K562 (cell line): Measurements from ENCODE around the gene YAP1. TPM values are rescaled to one million over a fixed set of nuclear protein-coding genes. Genes with fewer than 3 reads are reported as not detected.

Experiments used
- ATAC-seq: fragments of 200-7000 bp; cut with Tn5 transposase; 3 replicates; pipeline ENCODE4 v1.9.1; 2020; ENCODE audit warnings: moderate library complexity
- BruUV-seq: library from RNA; stranded (reverse); fragments of 400-500 nt; replicated peaks from 2 replicates; lab custom pipeline; 2021; lab: Mats Ljungman, UMichigan
- CTCF ChIA-PET: fragments of 300-600 bp; formaldehyde crosslinking; extraction: SDS; loops from one replicate; lab custom pipeline; 2021; ENCODE audit warnings: low intra/inter-chr PET ratio; lab: Yijun Ruan, JAX
- POLR2A ChIA-PET: fragments of 300-600, 350-650 bp; sonication (Branson Sonifier 250); formaldehyde crosslinking; extraction: SDS; loops from one replicate; lab custom pipeline; 2021; ENCODE audit warnings: antibody characterized with exemption, inconsistent platforms; lab: Yijun Ruan, JAX
- DNase-seq, 4 experiments: peaks; one replicate each; pipeline versions ENCODE4 v3.0.0 to v3.0.0-alpha.2; 2011 to 2018; ENCODE audit warnings: low spot score in 3 of 4, mixed read lengths in 3 of 4; ENCODE audit errors: extremely low read depth in 1 of 4
- FAIRE-seq: peaks from 2 replicates; lab custom pipeline; 2011; peaks lifted over from hg19 to GRCh38; lab: Jason Lieb, UNC
- H2AFZ ChIP-seq: 2 replicates; pipeline ENCODE4 v1.6.0; 2011; ENCODE audit warnings: low read depth, low read length, control low read depth, inconsistent platforms
- H3K27ac ChIP-seq: fragments of 200-600 bp; 3 replicates; pipeline ENCODE4 v1.8.0; 2011; ENCODE audit warnings: low read depth, mild to moderate bottlenecking, control low read depth, inconsistent platforms, low read length, moderate library complexity, mixed read lengths; ENCODE audit errors: extremely low read depth
- H3K27me3 ChIP-seq, 2 experiments: fragments of 300-600 bp in 1 of 2; 2 replicates in 1 of 2; 3 replicates in 1 of 2; pipeline versions ENCODE4 v1.6.0 to v1.8.0; 2011; ENCODE audit warnings: inconsistent platforms in 2 of 2, low read length in 2 of 2, mild to moderate bottlenecking in 1 of 2, mixed read lengths in 1 of 2, moderate library complexity in 1 of 2; ENCODE audit not compliant: control insufficient read depth in 2 of 2, insufficient read depth in 2 of 2
- H3K36me3 ChIP-seq: fragments of 300-600 bp; 3 replicates; pipeline ENCODE4 v1.8.0; 2011; ENCODE audit warnings: mild to moderate bottlenecking, low read length, inconsistent platforms; ENCODE audit not compliant: control insufficient read depth, insufficient read depth
- H3K4me1 ChIP-seq, 2 experiments: fragments of 200-600 bp in 1 of 2; replicated peaks in 1 of 2; 2 replicates in 1 of 2; 3 replicates in 1 of 2; pipeline versions ENCODE4 v1.5.1 to v1.8.0; 2011; ENCODE audit warnings: inconsistent platforms in 2 of 2, low read length in 2 of 2, mild to moderate bottlenecking in 1 of 2, mixed read lengths in 1 of 2, moderate library complexity in 1 of 2; ENCODE audit not compliant: control insufficient read depth in 2 of 2, insufficient read depth in 2 of 2
- H3K4me2 ChIP-seq: 2 replicates; pipeline ENCODE4 v1.6.1; 2011; ENCODE audit warnings: low read length, control low read depth, inconsistent platforms, mixed read lengths; ENCODE audit not compliant: insufficient read depth
- H3K4me3 ChIP-seq: fragments of 200-600 bp; sonication (generic), shearing (Covaris generic); 2 replicates; pipeline ENCODE4 v1.5.1; 2016; ENCODE audit warnings: control low read depth, inconsistent platforms
- H3K79me2 ChIP-seq: fragments of 200-600 bp; 3 replicates; pipeline ENCODE4 v1.8.0; 2011; ENCODE audit warnings: low read length, inconsistent platforms; ENCODE audit not compliant: control insufficient read depth, insufficient read depth
- H3K9ac ChIP-seq, 2 experiments: 2 replicates each; pipeline versions ENCODE4 v1.6.0 to v1.6.1; 2011; ENCODE audit warnings: low read depth in 2 of 2, low read length in 2 of 2, control low read depth in 1 of 2, inconsistent platforms in 1 of 2, mild to moderate bottlenecking in 1 of 2, mixed read lengths in 1 of 2; ENCODE audit not compliant: insufficient read depth in 1 of 2
- H3K9me1 ChIP-seq: one replicate; pipeline ENCODE4 v1.6.0; 2011; ENCODE audit warnings: inconsistent platforms, mild to moderate bottlenecking, low read length, moderate library complexity; ENCODE audit not compliant: control insufficient read depth, insufficient read depth
- H3K9me3 ChIP-seq: replicated peaks from 2 replicates; pipeline ENCODE4 v1.5.1; 2011; ENCODE audit warnings: low read depth, low read length, inconsistent platforms; ENCODE audit not compliant: control insufficient read depth, insufficient read depth
- H4K20me1 ChIP-seq: replicated peaks from 2 replicates; pipeline ENCODE4 v1.6.1; 2011; ENCODE audit warnings: low read length, inconsistent platforms, mixed read lengths; ENCODE audit not compliant: control insufficient read depth, insufficient read depth
- ELK1 ChIP-seq: sonication (generic); formaldehyde crosslinking; IDR thresholded peaks from 2 replicates; pipeline ENCODE4 v1.8.1; 2022; ENCODE audit warnings: missing genetic modification reagents
- SMARCC2 ChIP-seq: fragments of 450-650 bp; IDR thresholded peaks from 2 replicates; pipeline ENCODE4 v1.6.1; 2017; ENCODE audit warnings: antibody characterized with exemption, moderate library complexity, mild to moderate bottlenecking, low read depth
- UBTF ChIP-seq, 2 experiments: IDR thresholded peaks; 2 replicates each; pipeline ENCODE4 v1.6.1; 2012; ENCODE audit warnings: improper control_type of control experiment in 2 of 2, low read depth in 2 of 2, low read length in 2 of 2, borderline replicate concordance in 1 of 2
- XRCC3 ChIP-seq: fragments of 450-650 bp; IDR thresholded peaks from 2 replicates; pipeline ENCODE4 v1.6.1; 2017; ENCODE audit warnings: mild to moderate bottlenecking, moderate library complexity
- ZBTB1 ChIP-seq: sonication (generic); formaldehyde crosslinking; IDR thresholded peaks from 2 replicates; pipeline ENCODE4 v1.8.1; 2023; ENCODE audit warnings: missing genetic modification reagents, low read depth, mild to moderate bottlenecking, borderline replicate concordance
- WGBS: fragments of 100-300 bp; shearing (Covaris generic); methylation state at CpG from one replicate; pipeline ENCODE4 v1.1.6; 2016; ENCODE audit warnings: low coverage, mixed read lengths; ENCODE audit not compliant: insufficient coverage; ENCODE audit errors: missing lambda C conversion rate; 5-methylcytosine and 5-hydroxymethylcytosine counted together
- in situ Hi-C: fragments of 300-500 bp; cut with MboI; formaldehyde crosslinking; loops from 4 replicates; pipeline ENCODE4 v1.15.0; 2018; ENCODE audit warnings: inconsistent platforms, mixed read lengths
- intact Hi-C: fragments of 100-400 bp; cut with micrococcal nuclease; formaldehyde crosslinking; loops from 2 replicates; pipeline ENCODE4 v1.14.2; 2022
- polyA plus RNA-seq, 8 experiments: library from polyadenylated mRNA; depleted of rRNA in 4 of 8; stranded (reverse) in 5 of 8; unstranded in 3 of 8; fragments of >200 nt; fragmentation: Nextera tagmentation in 2 of 8; fragmentation: Illumina TruSeq in 1 of 8; extraction: Ambion mirVana in 2 of 8; extraction: Trizol in 1 of 8; gene quantifications; 2 replicates each; pipeline versions ENCODE4 v1.2.1 to v1.2.3, GENCODE V29; 2011 to 2014; ENCODE audit warnings: inconsistent platforms in 1 of 8, missing spikeins in 1 of 8
- total RNA-seq, 7 experiments: library from RNA; depleted of rRNA in 6 of 7; stranded (reverse); fragments of >200 nt in 6 of 7; fragmentation: Illumina TruSeq in 2 of 7; extraction: Trizol in 2 of 7; gene quantifications; 2 replicates each; pipeline versions ENCODE4 v1.2.1 to v1.2.3, GENCODE V29; 2011 to 2021; ENCODE audit warnings: low replicate concordance in 1 of 7
- TF ChIP-seq, protein P1 (sequence below), 2 experiments: fragments of 450-650 bp; IDR thresholded peaks; 2 replicates each; pipeline ENCODE4 v1.6.1; 2016; ENCODE audit warnings: mild to moderate bottlenecking in 2 of 2, borderline replicate concordance in 1 of 2, low read depth in 1 of 2, moderate library complexity in 1 of 2

Gene YAP1
- total and polyA plus RNA-seq, 9 of the 15 experiments (the other 6 are each of a cell fraction or from before 2014, with no cell fraction given): 0.18 TPM; not detected in 8

- TF ChIP-seq XRCC3: no peak
Observed at GRCh38 chr11:102230186-102230585, 119.9 kb downstream of the YAP1 start (continued).

DNA sequence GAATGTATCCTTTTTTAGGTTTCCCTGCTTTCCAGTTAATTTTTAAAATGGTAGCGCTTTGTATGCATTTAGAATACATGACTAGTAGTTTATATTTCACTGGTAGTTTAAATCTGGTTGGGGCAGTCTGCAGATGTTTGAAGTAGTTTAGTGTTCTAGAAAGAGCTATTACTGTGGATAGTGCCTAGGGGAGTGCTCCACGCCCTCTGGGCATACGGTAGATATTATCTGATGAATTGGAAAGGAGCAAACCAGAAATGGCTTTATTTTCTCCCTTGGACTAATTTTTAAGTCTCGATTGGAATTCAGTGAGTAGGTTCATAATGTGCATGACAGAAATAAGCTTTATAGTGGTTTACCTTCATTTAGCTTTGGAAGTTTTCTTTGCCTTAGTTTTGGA, 120.7 kb downstream of the YAP1 start:
- Histone ChIP-seq H3K9ac (no peak overlapping the region), H3K79me2 (no peaks in the 10 kb centered on the region), H3K4me1 (no peaks in the 10 kb centered on the region; a peak in 1 of 5 replicates), H3K27ac (no peak overlapping the region), H3K36me3 (no peaks in the 10 kb centered on the region), H3K27me3 (peaks cover 2 to 18% of the 10 kb centered on the region in 2 experiments; a peak in 4 of 5 replicates), H3K9me1 (no peaks in the 10 kb centered on the region), H3K4me2 (no peak overlapping the region), H3K4me3 (no peak overlapping the region), H2AFZ (no peak overlapping the region), H3K9me3 (no peaks in the 10 kb centered on the region), H4K20me1 (no peaks in the 10 kb centered on the region)
- in situ Hi-C loops (no loop called here), intact Hi-C loops (no loop called here)
- ATAC-seq (no peak), DNase-seq (no peak), FAIRE-seq (no peak)
- ChIA-PET POLR2A (no interaction called here), CTCF (no interaction called here)
- no TSS peak for BruUV-seq
- WGBS: 1% methylated on average over 4 of the region's 4 CpGs
- TF ChIP-seq, protein P1, sequence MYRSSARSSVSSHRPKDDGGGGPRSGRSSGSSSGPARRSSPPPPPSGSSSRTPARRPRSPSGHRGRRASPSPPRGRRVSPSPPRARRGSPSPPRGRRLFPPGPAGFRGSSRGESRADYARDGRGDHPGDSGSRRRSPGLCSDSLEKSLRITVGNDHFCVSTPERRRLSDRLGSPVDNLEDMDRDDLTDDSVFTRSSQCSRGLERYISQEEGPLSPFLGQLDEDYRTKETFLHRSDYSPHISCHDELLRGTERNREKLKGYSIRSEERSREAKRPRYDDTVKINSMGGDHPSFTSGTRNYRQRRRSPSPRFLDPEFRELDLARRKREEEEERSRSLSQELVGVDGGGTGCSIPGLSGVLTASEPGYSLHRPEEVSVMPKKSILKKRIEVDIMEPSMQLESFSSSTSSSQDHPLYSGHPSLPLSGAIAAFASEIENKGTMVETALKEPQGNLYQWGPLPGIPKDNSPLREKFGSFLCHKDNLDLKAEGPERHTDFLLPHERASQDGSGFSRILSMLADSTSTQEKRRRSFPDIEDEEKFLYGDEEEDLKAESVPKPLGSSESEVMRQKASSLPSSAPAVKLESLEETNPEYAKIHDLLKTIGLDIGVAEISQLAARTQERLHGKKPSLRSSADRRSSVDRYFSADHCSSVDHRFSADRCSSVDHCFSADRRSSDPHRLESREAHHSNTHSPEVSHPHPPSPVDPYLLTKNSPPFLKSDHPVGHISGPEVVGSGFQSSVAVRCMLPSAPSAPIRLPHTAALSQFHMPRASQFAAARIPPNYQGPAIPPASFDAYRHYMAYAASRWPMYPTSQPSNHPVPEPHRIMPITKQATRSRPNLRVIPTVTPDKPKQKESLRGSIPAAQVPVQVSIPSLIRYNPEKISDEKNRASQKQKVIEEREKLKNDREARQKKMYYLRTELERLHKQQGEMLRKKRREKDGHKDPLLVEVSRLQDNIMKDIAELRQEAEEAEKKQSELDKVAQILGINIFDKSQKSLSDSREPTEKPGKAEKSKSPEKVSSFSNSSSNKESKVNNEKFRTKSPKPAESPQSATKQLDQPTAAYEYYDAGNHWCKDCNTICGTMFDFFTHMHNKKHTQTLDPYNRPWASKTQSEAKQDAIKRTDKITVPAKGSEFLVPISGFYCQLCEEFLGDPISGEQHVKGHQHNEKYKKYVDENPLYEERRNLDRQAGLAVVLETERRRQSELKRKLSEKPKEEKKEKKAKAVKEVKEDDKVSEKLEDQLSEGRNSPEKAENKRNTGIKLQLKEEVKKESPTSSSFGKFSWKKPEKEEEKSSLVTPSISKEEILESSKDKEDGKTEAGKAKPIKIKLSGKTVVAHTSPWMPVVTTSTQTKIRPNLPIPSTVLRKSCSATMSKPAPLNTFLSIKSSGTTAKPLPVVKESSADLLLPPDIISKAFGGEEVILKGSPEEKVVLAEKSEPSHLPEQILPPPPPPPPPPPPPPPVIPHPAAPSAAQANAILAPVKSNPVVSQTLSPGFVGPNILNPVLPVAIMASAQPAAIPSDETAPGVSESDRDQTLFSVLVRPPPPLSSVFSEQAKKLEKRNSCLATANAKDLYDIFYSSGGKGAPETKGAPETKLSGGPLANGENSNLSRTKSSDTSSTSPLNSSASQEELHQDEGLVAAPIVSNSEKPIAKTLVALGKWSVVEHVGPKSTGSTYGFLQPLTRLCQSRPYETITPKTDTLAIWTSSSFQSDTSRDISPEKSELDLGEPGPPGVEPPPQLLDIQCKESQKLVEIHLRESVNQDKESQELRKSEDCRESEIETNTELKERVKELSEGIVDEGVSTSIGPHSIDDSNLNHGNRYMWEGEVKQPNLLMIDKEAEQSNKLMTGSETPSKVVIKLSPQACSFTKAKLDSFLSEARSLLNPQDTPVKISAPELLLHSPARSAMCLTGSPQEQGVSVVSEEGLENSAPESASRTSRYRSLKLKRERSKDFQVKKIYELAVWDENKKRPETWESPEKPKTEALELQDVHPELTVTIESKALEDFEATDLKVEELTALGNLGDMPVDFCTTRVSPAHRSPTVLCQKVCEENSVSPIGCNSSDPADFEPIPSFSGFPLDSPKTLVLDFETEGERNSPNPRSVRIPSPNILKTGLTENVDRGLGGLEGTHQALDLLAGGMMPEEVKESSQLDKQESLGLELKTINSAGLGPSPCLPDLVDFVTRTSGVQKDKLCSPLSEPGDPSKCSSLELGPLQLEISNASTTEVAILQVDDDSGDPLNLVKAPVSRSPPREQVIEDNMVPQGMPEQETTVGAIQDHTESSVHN (IDR thresholded peaks at IDR 0.05; ENCODE audit: borderline replicate concordance in 1 of 2, low read depth in 1 of 2): no peak
- no peak for TF ChIP-seq UBTF (IDR thresholded peaks at IDR 0.05; ENCODE audit: borderline replicate concordance in 1 of 2, low read depth in 2 of 2, low read length in 2 of 2)
- no peak for TF ChIP-seq ELK1 (CRISPR knock-in tag)
- no peak for TF ChIP-seq SMARCC2
- no peak for TF ChIP-seq ZBTB1 (CRISPR knock-in tag)
